Cerebellar cortex (tissue), 1 donor: ENCODE results near the gene SST.

Source experiments
- DNase-seq: peaks from one replicate; pipeline ENCODE4 v3.0.0-alpha.2; 2015; ENCODE audit warnings: low spot score

Gene SST

DNA sequence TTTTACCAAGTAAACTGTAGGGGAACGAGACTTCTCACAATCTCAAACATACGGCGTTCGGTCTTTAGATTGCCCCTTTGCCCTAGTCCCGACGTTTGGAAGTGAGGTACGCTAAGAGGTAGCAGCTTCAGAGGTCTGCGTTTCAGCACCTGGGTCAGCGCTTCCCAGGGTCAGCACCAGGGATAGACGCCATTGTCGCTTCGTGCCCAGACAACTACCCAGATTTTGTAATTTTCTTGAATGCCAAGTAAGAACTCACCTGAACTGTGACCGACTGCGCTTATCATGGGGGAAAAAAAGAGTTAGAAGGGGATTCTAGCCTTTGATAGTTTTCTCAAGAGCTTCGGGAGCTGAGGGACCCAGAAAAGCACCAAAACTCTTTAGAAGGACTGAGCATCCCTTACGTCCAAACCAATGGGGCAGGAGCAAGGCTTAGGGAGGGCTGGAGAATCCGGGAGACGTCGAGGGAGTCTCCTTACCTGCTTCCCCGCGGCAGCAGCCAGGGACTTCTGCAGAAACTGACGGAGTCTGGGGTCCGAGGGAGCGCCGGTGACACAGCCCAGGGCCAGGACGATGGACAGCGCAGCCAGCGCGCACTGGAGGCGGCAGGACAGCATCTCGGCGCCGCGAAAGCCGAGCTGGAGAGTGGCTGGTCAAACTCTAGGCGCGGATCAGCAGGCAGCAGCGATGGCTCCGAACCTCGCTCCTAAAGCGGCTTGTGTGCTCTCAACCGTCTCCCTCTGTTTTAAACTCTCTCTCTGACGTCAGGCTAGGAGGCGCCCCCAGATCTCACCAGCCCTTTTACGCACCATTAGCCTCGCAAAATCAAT, at the start of gene SST:
SST (minus strand) TSS at position 720 of the 830 bp plus-strand sequence; CDS start at position 617, 103 bp downstream.
- no peak for DNase-seq

DNA sequence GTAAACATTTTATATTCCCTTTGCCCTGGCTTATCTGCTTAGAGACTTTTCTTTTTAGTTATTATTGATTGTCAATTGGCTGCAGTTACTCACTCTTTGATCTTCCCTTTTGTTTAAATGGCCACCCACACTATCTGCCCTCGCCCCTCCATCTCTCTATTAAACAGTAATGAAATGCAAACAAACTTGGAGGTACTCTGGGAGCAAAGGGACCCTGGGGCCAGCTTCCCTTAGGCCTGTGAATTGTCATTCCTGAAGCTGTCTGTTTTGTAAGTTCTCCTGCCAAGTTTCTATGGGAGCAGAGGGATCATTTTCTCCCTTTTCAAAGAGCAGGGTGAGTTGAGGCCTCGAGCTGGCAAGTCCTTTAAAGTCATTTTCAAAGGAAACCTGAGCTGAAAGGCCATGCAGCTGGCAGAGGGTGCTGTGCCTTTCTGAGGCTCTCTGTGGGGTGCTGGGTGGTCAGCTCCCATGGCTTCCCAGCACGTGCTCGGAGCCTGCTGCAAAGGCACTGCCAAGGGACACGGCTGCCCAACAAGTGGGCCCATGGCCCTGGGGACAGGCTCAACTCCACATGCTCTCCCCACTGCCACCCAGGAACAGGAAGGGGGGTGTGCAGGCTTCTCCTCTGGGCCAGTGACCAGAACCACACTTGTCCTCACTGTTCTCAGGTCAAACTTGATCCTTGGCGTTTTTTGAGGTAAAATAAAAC, 49.6 kb upstream of the SST start:
- no peak for DNase-seq

DNA sequence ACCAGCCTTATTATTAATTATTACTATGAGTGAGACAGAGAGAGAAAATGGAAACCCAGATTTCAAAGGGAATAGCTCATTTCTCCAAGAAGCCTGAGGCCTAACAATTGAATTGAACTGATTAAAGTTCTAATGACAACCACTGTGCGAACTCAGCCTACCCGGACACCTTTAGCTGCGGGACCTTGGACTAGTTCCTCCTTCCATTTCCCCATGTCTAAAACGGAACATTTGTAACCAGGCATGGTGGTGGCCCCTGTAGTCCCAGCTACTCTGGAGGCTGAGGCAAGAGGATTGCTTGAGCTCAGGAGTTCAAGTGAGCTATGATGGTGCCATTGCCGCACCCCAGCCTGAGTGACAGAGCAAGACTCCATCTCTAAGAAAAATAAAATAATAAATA, 48.6 kb upstream of the SST start:
- no peak for DNase-seq

DNA sequence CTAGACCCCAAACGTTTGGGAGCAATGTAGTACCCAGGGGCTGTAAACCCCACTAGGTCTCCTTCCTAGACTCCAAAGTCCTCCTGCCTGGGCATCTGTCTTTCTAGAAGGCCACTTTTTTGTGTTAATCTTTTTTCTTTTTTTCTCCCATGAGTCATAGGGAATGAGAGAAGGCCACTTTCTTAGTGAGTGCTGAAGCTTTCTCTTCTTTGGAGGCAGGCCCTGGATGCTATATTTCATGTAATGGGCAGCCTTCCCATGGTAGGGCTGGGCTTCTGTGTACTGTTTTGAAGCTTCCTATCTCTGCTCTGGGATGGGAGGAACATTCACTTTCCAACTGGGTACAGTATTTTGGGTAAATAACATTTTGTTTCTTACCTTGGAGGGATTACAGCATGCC, 47.4 kb upstream of the SST start:
- DNase-seq = no peak

DNA sequence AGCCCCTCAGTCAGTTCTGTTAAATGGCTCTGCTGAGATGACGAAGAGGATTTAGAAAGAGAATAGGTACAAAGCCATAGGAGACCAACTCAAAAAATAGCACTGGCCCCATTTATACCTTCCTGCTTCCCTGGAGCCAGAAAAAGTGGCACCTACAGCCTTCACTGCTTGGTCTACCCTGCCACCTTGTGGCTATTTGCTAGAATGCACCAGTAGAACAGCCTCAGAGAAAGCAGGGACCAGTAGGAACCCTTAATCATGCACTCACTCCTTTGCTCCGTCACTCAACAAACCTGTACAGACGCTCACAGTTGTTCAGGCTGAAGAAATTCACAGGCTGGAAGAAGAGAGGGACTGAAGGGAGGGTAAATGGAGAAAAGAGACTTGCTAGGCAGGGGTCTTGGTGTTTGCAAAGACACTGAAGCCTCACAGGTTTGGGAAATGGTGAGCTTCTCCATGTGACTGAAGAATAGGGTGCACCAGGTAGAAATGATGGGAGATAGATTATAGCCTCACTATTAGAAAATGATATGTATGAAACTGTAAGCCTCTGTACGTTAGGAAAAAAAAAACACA, 44.3 kb upstream of the SST start:
- DNase-seq = peak; percentile 88

DNA sequence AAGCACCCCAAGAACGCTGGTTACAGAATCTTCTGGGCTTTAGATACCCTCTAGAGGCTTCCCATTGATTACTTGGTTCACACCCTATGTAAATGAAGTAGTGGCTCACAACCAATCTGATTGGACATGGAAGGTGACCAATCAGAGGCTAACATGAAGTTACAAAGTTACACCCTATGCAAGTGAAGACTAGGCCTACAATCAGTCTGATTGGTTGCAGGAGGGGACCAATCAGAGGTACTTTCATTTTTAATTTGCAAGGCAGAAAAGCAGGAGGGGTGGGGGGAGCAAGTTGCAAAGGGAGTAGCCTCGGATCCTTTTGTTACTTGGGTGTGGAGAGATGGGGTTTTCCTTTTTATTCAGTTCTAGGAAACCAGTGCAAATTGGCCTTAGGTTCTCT, 43.3 kb upstream of the SST start:
- DNase-seq = no peak

DNA sequence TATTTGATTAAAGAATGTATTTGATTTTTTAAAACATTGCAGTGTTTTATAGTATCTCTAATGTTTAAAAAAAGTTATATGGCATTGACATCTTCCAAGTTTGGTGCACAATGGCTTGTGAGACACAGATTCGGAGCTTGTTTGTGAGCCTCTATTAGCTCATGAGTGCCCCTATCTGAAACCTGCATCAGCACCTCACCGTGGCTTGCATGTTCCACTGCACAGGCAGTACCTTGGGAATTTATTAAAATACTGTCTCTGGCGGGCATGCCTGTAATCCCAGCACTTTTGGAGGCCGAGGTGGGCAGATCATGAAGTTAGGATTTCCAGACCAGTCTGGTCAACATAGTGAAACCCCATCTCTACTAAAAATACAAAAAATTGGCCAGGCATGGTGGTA, 39.0 kb upstream of the SST start:
- no peak for DNase-seq

DNA sequence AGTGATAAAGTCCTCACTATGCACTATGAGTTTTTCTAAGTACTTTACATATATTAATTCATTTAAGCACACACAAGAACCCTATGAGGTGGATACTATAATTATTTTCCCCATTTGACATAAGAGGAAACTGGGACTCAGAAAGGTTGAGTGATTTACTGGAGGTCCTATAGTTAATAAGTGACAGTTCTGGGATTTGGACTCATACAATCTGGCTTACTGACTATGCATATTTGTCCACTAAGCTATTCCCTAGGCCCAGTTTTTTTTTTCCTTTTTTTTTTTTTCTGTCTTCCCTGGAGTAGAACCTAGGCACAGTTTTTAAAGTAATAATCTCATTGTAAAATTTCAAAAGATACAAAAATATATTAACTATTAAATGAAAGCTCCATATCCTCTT, 38.5 kb upstream of the SST start:
- DNase-seq = no peak

DNA sequence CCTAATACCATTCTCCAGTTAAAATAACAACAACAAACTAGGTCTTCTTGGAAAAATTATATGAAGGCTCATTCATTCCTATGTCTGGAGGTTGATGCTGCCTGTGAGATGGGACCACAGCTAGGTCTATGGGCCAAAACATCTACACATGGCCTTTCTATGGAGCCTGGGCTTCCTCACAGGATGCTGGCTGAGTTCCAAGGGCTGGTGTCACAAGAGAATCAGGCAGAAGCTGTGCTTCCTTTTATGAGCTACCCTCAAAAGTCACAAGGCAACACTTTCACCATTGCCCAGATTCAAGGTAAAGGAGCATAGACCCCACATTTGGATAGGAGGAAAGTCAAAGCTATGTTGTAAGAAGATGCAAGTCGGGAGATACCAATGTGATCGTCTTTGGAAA, 36.8 kb upstream of the SST start:
- no peak for DNase-seq

DNA sequence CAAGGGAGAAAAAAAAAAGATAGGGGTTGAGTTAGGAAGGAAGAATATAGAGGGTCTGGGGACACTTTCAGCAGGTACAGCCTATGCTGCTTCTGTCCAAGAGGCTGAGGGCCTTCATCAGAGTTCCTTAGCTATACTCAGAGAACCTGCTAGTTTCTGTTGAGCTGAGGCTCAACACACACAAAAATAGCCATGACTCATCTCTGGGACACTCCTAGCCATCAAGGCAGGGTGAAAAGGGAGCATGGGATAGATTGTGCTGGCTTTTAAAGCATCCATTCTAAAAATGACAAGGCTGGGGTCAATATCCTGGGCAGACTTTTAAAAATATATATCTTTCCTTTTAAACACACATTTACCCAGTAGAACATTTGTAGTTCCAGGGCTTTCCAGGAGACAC, 35.0 kb upstream of the SST start:
- no peak for DNase-seq

DNA sequence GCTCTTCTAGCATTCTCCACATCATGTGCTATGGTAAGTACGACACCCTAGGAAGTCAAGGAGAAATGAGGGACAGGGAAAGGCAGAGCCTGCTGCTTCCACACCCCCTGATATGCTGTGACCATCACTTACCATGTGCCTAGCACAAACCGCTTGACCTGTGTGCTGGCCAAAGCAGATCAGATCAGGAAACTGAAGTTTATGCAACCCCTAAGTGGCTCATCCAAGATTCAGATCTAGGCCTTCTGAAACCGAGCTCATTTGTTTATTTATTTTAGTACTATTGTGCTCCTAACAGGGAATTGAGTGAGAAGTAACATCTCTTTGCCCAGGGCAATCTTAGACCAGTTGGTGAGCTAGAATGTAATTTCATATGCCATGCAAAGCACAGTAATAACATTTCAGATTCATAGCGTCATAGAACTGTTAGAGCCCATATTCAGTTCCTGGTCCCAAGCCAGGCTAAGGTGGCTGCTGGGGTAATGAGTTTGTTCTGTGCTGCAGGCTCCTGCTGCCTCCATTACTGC, 32.4 kb upstream of the SST start, which contains the start of gene RTP2:
RTP2 (minus strand) TSS at position 51 of the 527 bp plus-strand sequence. CDS start 429 bp downstream, outside the sequence.
- no peak for DNase-seq

DNA sequence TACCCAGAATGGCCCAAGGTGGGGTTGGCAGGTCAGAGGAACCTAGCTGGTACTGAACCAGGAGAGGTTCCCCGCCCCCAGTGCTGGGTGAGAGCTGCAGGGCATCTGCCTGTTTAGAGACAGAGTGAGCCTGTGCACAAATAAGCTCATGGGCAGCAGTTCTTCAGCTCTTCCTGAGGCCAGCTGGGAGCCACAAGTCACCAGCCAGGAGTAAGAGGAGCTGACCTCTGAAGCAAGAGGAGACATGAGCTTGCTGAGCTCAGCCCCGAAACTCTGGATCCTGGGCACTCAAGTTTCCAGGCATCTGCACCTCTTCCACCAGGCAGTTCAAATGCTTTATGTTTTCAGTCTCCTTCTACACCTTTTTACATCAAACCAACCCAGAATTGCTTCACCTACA, 30.1 kb upstream of the SST start:
- no peak for DNase-seq

DNA sequence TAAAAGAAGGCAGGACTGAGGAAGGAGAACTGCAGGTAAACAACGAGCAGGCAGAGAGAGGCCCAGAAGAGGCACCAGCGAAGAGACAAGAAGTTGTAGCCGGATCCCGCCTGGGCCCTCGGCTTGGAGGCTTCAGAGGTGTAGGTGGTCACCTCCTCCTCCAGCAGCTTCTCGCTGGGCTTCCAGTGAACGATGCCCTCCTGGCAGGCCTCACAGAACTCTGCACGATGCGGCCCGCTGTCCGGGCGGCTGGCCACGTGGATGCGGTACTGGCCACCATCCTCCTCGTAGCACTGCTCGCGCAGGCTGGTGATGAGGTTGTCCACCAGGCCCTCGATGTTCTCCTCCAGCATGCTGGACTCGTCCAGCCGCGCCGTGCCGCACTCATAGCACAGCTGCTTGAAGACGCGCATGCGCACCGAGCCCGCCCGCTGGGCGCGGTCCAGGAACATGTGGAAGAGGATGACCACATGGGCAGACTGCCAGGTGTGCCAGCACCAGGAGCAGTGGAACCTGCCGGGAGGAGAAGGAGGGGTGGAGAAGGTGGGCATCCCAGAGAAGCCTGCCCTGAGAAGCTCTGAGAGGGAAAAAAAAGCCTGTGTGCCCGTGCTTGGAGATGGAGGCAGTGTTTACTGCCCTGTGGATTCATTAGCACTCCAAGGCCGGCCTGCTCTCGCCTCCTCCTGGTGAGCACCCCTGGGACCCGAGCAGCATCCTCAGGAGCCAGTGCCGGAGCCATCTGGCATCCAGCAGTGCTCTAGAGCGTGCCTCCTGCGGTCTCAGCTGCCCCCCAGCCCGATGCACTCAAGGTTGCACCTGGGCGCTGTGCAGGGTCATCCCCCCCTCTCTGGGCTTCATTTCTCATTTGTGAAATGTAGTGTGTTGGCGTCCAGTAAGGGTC, 28.6 kb upstream of the SST start:
- no peak for DNase-seq

DNA sequence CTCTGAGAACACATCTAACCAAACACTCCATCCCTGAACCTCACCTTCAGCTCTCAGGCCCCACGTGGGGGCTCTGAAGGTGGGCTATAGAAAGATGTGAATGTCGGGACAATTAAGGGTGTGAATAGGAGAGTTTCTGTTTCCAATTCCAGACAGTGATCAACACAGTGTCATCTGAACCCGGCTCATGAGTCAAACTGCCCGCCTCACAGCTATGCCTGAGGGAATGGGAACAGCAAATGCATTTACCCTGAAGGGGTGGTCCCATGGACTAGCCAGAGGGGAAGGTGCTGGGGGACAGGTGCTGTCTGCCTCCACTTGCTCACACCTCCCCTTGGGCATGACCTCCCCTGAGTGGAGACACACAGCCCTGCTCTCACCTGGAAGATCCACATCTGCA, 25.8 kb upstream of the SST start:
- no peak for DNase-seq

DNA sequence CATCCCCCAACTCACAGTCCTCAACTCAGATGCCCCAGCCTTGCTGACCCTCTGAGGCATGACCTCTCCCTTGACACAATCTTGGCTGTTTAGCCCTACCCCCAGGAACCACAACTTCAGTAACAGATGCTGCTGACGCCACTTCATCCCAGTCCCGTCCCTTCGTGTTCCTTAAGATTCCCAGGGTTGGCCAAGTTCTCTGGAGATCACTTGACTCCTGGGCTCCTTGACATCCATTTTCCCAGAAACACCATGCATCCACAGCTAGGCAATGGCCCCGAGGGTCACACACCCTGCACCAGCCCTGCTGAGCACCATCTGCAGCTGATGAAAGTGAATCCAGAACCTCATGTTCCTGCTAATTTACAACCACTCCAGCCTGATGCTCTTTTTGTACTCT, 25.3 kb upstream of the SST start:
- DNase-seq = no peak

DNA sequence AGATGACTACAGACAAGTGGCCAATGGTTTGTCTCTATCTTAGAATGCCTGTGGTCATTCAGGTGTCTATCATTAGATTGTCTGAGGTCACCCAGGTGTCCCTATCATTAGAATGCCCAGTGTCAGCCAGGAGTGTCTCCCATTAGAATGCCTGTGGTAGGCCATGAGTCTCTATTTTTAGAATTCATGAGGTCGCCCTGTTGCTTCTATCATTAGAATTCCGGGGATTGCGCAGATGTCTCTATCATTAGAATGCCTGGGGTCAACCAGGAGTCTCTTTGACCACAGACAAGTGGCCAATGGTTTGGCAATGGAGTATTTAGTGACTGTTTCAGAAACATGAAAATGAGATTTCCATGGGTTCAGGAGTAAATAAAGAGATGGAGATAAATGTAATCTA, 24.6 kb upstream of the SST start:
- DNase-seq = no peak

DNA sequence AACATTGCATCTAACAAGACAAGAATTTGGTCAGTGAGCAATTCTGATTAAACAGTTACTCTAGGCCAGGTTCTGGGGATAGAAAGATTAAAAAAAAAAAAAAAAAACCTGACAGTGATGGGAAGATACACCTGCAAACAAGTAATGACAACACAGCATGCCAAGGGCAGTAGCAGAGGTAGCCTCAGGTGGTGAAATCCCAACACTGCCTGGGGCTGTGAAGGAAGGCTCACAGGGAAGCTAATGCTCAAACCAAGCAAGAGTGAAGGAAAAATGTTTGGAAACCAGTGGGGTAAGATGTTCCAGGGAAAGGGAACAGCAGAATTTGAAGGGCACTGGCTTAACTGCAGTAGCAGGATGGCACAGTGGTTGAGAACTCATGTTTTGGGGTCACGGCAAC, 23.2 kb upstream of the SST start:
- DNase-seq = no peak

DNA sequence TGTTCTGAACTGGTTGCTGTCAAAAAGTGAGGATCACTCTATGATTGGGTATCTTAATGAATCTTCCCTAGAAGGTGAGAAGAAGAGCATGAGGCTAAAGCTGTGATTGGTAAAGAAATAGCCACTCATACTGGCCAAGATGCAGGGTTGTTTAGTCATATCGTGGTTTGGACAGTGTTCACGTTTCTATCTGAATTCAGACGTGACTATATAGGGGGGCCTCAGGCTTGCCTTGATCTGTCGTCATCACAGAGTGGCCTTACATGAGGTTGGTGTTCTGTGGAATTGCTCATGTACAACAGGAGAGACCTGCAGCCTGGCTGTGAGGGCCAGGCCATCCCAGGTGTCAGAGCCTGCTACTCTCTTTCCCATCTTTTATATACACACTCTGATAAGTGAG, 19.8 kb upstream of the SST start:
- DNase-seq = no peak

DNA sequence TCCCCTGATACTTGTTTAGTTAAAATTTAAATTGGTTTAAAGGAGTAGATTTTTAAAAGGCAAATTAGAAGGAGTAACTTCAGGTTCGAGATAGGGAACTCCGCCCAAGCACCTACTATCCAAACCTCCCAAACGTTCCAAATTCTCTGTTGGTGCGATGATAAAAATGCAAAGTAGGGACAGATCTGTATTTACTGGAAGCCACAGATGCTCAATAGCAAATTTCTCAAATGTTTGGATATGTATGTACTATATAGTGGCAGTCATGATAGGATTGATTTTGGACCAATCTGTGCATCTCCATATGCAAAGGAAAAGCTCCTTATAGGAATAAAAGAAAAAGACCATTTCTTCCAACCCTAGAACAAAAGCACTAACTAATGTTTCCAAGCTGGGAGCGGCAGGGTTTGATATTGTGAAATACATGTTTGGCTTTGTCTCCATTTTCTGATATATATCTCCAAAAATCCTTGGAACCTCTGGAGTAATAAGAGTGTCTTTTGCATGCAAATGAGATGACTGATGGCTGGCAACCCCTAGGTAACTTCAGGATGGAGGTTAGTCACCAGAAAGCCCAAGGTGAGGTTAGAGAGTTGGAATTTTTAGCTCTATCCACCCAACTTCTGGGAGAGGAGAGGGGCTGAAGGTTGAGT, 16.6 kb upstream of the SST start:
- DNase-seq = no peak

DNA sequence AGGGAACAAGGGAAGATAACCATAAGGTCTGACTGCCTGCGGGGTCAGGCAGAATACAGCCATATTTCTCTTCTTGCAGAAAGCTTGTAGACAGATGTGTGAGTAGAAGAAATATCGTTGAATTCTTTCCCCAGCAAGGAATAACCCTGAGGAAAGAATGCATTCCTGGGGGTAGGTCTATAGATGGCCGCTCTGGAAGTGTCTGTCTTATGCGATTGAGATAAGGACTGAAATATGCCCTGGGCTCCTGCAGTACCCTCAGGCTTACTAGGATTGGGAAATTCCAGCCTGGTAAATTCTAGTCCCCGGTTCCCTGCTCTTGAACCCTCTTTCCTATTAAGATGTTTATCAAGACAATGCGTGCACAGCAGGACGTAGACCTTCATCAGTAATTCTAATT, 15.8 kb upstream of the SST start:
- no peak for DNase-seq

DNA sequence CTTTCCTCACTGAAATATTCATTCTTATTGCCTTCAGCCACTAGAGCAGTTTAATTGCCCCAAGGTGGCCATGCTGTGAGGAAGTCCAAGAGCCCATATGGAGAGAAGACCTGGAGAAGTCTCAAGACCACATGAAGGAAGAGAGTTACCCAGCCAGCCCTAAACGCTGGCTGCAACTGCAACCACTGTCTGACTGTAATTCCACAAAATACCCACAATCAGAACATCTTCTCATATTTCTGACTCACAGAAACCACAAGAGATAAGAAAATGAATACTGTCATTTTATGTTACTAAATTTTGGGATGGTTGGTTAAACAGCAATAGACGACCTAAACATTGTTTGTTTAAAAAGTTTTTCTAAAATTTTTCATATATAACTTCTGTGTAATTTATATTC, 14.7 kb upstream of the SST start:
- DNase-seq = no peak
